HG02884 (cell line): ENCODE data around the gene SFXN4.
A peak's percentile ranks its signal among the peaks of the same experiment; 100 is the strongest.

Source experiments
- ATAC-seq: cut with Tn5 transposase; IDR thresholded peaks from one replicate; pipeline ENCODE4 v1.9.1; 2021; ENCODE audit warnings: mild to moderate bottlenecking, moderate library complexity; ENCODE audit not compliant: unreplicated experiment

SFXN4 gene, protein sequence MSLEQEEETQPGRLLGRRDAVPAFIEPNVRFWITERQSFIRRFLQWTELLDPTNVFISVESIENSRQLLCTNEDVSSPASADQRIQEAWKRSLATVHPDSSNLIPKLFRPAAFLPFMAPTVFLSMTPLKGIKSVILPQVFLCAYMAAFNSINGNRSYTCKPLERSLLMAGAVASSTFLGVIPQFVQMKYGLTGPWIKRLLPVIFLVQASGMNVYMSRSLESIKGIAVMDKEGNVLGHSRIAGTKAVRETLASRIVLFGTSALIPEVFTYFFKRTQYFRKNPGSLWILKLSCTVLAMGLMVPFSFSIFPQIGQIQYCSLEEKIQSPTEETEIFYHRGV

DNA sequence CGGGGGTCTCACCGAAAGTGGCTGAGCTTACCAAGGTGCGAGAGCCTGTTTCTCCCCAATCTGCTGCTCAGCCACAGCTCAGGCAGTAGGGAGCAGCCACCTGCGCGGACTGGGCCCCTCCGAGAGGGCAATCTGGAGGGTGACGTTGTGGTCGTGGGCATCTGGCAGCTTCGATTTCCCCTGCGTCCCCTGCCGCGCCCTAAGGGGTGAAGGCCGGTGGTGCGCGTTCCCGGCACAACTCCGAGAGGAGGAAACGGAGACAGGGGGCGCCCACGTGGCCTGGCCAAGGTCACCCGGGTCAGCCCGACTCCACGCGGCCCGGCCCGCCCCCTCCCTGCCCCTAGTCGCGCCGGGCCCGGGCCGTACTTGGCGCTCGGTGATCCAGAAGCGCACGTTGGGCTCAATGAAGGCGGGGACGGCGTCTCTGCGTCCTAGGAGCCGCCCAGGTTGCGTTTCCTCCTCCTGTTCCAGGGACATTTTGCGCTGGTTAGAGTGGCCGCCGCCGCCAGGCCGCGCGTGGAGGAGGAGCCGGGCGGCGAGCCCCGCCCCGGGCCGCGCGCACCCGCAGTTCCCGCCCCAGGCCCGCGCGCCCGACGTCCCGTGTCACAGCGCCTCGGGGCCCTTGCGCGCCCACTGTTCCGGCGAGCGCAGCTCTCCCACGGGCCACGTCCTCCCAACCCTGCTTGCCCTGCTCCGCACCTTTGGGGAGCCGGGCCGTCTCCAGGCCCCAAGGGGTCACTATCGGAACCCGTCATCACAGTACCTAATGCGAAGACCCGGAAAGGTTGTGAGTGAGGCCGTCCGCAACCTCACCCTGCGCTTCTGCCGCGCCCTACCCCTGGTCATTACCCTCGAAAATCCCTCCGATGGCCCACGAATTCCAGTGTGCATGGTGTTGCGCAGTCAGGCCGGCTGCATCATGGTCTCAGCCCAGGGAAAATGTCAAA lies at the start of gene SFXN4:
Gene SFXN4, minus strand, starts transcription at position 544 of the 947 bp plus-strand sequence. Its CDS starts 67 bp downstream, at position 477.
- ATAC-seq: peak; percentile 88

DNA sequence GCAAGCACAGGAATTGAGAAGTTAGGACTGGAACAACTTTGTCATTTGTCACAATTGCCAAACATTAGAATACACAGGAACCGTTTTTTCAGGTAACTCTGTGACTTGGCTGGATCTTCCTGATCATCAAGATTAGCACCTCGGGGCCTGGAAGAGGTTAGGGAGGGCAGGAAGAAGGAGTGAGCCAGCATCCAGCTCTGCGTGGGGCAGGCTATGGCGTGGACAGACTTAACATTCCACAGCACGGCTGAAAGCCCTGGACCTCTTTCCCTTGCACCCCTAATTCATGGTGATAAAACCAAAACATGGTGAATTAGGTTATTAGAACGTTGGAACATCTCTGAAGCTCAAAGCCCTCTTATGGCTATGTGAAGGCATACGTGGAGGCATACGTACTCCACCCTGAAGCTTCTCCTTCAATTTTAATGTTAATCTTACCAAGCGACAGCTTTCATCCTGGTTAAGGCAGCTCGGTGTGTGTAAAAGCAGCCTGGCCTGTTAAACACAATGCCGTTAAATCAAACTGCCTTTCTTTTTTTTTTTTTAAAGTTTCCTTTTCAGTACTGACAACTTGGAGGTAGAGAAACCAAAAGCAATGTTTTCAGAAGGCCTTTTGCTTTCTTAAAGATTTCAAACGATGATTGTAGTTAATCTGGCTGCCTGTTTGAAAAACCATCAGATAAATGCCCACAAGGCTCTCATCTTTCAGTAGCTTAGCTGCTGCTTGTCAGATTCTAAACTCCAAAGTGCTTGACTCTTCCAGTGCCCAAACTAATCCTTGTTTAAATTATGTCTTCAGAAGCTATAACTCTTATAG lies 46.3 kb upstream of the SFXN4 start:
- ATAC-seq: no peak

DNA sequence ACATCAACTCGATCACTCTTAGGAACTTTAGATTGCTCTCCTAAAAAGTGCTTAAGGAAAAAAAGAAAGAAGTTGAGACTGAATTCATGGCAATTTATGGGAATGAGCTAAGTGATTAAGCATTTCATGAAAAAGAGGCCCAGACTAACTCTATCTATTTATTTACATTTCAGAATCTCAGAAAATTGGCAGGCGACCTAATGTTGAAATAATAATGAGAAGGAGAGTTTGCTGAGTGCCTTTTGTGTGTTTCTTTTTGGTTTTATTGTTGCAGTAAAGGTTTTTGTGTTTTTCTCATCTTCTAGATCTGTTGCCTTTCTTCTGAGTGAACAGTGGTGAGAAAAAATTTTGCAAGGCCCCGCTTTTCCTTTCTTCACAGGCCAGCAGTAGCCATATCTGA lies 45.7 kb upstream of the SFXN4 start:
- no peak for ATAC-seq

DNA sequence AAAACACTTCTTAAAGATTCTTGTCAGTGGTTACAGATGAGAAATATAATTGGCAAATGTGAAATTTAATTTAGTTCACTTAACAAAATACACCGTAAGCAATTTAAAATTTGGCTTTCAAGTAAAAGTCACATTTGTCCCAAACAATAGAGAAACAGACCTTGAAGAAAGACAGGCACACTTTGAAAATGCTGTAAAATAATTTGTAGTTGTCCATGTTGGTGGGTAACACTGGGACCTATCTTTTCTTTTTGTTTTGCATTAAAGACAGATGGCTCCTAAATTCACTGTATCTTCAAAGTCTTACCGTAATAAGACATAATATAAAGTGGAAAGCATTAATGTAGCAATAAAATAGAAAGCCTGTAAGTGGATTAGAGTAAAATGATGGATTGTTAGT lies 45.1 kb upstream of the SFXN4 start:
- no peak for ATAC-seq

DNA sequence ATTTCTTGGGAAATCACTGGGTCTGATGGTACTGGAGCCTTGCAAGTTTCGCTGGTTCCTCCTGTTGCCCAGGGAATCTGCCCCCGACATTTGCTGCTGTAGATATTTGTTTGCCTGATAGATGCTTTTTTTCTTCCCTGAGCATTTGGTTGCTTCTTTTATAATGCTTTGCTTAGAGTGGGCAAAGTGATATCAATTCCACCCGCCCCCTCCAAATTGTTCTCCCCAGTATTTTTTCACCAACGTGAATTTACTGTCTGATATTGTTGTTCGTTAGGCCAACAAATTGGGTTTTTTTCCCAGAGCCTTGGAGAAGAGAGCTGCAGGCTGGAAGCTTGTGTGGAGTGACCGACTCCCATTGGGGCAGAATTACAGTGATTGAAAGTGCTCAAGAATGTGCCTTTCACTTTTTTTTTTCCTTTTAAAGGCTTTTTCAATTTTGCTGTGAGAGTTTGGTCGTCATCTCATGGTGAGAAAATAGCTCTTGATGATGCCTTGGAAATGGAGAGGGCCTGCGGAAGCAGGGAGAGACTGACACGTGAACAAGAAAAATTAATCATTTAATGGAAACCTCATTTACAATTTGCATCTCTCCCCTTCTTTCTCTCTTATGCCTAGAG lies 44.3 kb upstream of the SFXN4 start:
- no peak for ATAC-seq

DNA sequence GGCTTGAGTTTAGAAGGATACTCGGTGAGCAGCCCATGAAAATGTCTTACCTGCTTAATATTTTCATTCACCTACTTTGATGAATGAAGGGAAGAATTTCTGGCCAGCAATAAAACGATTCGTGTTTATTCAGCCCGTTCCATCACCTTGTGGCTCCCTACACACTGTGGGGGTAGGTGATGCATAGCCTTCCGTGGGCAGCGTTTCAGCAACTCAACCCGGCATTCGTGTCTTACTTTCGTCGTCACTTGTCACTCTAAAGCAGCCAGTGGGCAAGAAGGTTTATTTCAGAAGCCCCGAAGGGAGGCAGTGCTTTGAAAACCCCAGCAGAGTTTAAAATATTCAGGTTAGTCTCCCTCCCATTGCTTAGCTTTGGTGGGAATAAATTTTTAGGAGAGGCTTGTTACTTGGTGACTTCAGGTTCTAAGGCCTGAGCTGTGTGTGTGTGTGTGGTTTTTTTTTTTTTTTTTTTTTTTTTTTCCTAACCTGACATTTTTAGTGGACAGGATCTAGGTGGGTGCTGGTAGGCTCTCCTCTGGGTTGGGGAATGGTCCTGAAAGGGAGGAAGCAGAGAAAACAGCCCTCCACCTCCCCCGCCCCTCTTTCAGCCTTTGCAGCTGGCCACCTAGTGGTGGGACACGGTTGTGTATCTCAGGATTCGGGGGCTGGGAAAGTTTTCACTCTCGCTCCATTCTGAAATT lies 43.7 kb upstream of the SFXN4 start:
- ATAC-seq: no peak

DNA sequence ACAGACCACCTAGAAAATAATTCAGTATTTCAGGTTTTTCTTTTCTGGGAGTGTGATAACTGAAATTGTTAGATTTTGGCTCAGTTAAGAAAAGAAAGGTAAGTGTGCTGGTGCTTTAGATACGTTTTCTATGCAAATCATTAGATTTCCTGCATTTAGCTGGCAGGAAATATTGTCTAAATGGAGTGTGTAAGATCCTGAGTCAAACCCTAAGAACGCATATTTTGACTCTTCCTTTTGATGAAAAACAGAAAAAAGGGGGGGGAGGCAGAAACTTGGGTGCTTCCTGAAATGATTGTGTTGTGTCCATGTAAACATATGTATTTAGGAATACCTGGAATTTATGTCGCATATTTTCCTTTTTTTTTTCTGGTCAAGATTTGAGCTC lies 43.0 kb upstream of the SFXN4 start:
- ATAC-seq: no peak

DNA sequence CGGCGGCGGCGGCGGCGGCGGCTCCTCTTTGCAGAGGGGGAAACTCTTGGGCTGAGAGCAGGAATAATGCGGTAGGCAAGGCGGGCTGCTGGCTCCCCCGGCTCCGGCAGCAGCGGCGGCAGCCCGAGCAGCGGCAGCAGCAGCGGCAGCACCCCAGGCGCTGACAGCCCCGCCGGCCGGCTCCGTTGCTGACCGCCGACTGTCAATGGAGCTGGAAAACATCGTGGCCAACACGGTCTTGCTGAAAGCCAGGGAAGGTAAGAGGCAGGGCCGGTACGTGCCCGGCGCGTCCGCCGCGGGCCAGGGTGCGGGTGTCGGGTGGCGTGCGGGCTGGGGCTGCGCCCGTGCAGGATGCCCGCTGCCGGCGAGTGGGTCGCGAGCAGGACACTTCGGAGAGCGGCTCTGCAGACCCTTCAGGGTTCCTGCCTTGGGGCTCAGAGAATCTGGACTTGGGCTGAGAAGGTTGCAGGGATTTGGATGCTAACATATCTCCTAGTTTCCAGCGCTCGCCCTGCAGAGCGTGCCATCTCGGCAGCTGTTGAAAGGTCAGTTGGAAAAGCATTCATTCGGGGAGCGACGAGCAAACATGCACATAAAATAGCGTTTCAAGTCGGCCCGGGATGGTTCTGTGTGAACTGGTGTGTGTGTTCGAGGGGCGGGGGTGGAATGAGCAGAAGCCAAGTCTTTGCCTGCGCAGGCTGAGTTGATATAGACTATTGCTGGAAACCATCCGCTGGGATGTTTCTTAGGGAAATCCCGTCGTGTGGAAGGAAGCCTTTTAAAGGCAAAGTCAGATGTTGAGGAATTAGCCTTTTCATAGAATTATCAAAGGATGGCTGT lies 42.4 kb upstream of the SFXN4 start:
- peak; percentile 2 for ATAC-seq

DNA sequence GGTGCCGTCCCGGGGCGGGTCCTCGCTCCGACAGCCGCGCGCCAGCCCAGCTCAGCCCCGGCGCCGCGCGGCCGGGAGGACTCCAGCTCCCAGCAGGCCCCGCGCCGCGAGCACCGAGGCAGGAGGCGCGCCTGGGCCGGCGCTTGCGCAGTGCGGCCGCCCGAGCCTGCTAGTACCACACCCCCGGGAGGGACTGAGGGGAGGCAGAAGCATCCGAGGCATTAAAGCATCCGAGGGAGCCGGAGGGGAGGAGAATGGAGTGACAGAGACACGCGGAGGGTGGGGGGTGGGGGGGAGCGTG lies 41.8 kb upstream of the SFXN4 start, which contains the start of gene GRK5:
Gene GRK5, plus strand, starts transcription at position 206 of the 301 bp plus-strand sequence. CDS start 347 bp downstream, outside the sequence.
- ATAC-seq: peak; percentile 70

DNA sequence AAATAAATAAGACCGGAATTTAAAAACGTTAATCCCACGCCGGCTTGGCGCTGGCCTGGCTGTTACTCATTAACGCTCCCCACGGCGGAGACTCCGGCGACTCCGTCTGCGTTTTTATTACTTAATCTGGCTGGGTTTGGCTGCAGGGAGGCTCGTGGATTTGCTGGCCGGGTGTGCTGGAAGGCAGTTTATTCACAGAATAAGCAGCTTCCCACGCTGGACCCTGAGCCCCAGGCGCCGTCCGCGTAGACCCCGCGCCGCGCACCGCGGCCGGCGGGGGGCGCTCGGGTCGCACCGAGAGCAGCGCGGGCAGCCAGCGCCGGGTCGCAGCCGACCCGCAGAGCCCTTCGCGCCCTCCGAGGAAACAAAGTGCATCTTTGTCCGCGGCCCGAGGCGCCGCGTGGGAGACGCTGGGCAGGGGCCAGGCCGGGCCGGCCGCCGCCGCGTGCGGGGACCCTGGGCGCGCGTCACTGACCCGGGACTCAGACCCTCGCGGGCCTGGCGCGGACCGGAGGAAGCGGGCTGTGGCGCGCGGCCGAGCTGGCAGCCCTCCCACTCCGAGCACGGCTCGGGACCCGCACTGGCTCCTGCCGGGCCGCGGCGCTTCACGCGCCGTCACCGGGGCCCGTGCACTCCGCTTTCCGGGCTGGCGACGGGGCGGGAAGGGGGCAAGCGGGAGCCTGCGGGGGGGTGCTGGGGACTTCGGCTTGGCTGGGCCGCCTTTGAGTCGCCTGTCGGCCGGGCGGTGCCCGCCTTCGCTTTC lies 41.3 kb upstream of the SFXN4 start:
- peak; percentile 46 for ATAC-seq

DNA sequence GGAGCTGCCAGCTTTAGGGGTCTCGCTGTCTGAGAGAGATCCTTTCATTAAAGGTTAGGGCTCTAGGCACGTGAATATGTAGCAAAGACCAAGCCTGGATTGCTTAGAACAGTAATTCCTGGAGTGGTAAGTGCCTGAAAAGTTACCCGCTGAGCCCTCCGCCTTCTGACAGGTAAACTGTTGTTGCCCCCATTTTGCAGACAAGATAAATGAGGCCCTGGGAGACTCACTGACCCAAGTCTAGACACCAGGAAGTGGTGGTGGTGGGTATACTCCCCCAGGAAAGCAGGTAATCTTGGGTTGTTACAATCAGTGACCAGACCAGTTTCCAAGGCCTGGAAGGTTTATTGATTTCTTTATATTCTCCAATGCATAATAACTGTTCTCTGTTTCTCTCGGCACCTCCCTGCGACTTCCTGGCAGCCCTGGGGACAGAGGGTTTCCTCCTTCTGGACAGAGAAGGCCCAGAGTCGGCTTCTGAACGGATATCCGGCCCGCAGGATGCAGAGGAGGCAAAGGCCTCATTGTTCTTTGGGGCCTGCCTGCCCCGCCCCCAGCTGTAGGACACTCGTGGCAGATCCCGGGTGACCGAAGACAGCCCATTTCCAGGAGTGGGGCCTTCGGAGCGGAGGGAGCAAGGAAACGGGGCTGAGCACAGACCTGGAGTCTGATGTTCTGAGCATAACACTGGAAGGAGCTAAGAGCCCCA lies 40.5 kb upstream of the SFXN4 start:
- no peak for ATAC-seq

DNA sequence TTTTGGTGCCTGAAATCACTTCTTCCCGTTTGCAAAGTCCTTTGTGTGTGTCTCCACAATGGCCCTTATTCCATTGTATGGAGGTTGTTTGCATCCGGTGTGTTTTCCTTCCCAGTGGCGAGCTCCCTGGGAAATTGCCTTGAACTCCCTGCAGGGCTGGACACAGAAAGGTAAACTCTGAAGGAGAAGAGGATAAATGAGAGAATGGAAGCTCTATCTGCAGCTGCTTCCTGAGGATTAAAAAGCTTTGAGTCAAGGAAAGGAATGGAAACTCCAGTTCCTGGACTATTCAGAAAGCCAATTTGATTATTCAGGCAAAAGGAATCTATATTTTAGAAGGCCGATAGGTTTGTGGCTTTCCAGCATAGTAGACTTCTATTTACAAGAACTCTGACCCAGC lies 37.5 kb upstream of the SFXN4 start:
- ATAC-seq: no peak

DNA sequence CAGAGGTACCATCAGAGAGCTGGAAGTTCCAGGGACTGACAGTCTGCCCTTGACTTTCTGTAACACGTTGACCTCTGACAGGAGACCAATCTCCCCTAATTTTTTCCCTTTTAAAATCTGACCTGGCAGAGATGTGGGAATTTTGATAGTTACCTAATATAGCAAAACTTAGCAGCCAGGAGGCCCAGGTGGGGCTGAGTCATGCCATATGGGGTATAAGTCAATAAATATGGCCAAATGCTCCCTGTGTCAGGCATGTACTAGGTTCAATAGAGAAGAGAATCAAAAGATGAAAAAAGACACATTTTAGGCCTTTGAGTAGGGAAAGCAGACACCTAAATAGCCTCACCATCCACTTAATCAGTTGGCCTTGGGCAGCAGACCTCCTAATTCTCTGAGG lies 35.7 kb upstream of the SFXN4 start:
- no peak for ATAC-seq

DNA sequence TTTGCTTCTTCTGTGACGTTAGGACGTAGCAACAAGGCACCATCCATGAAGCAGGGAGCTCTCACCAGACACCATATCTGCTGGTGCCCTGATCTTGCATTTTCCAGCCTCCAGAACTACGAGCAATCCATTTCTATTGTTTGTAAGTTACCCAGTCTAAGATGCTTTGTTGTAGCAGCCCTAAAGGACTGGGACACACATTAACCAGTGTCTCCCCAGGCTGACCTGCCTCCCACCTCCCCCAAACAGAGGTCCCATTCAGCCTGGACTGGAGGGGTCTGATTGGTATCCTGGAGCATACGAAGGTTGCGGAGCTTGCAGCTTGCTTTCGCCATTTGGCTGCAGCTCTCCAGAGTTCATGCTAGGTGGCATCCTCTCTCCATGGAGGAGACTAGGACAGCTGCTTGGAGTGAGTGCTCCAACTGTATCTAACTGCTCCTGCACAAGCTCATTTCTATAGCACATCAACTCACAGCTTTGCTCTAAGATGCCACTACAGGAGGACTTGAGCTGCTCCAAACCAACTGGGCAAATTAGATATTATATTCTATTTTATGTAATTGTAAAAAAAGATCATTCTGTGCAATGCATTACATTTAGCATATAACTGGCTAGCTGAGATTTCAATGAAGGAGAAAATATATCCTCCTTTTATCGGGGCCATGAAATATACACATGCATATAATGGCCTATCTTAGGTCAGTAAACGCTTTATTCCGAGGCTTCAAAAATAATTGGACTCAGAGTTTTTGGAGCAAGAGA lies 33.9 kb upstream of the SFXN4 start:
- no peak for ATAC-seq

DNA sequence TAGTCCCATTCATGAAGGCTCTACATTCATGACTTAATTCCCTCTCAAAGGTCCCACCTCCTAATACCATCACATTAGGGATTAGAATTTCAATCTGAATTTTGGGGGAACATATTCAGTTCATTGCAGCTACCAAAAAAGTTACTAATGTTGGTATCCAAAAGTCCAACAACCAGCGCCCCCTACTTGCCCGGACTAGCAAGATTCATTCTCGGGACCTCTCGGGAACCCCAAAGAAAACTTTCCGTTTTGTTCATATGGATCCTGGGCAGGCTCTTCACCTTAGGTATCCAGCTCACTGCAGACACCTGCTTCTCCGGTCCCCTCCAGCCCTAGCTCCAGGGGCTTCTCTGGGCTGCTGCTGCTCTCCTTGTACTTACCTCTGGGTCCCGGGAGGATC lies 32.9 kb upstream of the SFXN4 start:
- no peak for ATAC-seq

DNA sequence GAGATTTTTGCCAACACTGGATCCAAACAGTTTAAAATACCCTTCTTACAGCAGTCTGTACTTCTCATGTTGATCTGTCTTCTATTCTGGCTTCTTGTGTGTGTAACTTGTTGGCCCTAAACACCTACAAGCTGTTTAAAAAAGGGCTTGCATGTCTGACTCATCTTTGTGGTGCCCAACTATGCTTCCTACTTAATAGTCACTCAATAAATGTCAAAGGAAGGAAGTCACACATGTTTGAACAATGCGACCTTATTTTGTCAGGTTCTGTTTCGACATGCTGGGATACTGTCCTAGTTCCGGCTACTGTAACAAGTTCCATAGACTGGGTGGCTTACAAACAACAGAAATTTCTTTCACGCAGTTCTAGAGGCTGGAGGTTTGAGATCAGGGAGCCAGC lies 32.4 kb upstream of the SFXN4 start:
- no peak for ATAC-seq

DNA sequence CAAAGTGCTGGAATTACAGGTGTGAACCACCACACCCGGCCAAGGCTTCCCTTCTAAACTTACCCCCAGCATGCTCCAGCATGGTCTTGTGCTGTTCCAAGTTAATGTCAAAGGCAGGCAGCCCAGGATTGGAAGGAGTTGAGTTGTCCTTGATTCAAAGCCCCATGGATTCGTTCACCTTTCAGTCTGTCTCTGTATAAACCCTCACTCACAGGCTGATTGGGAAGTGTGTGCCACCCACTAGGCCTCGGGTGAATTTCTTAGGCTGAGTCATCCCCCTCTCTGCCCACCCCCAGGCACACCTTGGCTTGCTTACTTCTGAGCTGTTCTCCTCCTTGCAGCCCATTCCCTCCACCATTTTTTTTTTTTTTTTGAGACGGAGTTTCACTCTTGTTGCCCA lies 26.4 kb upstream of the SFXN4 start:
- ATAC-seq: no peak
